Hepatocyte (in vitro differentiated cells): ENCODE measurements around the gene TNNI3K. TPM values are rescaled to one million over a fixed set of nuclear protein-coding genes. Genes with fewer than 3 reads are reported as not detected.

ENCODE experiments used
- DNase-seq: peaks from one replicate; pipeline ENCODE4 v3.0.0-alpha.2; 2016; ENCODE audit warnings: low spot score
- H2AFZ ChIP-seq: fragments of 200-600 bp; sonication (generic); 2 replicates; pipeline ENCODE4 v1.6.0; 2016; ENCODE audit warnings: antibody characterized with exemption, mild to moderate bottlenecking
- H3K27ac ChIP-seq: fragments of 200-600 bp; sonication (generic); 2 replicates; pipeline ENCODE4 v1.5.1; 2016; ENCODE audit warnings: mild to moderate bottlenecking
- H3K27me3 ChIP-seq: fragments of 200-600 bp; sonication (generic); 2 replicates; pipeline ENCODE4 v1.6.1; 2016
- H3K36me3 ChIP-seq: fragments of 200-600 bp; sonication (generic); replicated peaks from 2 replicates; pipeline ENCODE4 v1.5.1; 2016; ENCODE audit warnings: low read depth; ENCODE audit not compliant: insufficient read depth
- H3K4me1 ChIP-seq: fragments of 200-600 bp; sonication (generic); 2 replicates; pipeline ENCODE4 v1.5.1; 2016; ENCODE audit warnings: mild to moderate bottlenecking, moderate library complexity; ENCODE audit not compliant: insufficient read depth
- H3K4me2 ChIP-seq: fragments of 200-600 bp; sonication (generic); 2 replicates; pipeline ENCODE4 v1.6.0; 2016
- H3K4me3 ChIP-seq: fragments of 200-600 bp; sonication (generic); 2 replicates; pipeline ENCODE4 v1.5.1; 2016; ENCODE audit warnings: mild to moderate bottlenecking
- H3K79me2 ChIP-seq: fragments of 200-600 bp; sonication (generic); 2 replicates; pipeline ENCODE4 v1.6.0; 2017; ENCODE audit warnings: mild to moderate bottlenecking
- H3K9me2 ChIP-seq: fragments of 200-600 bp; sonication (generic); replicated peaks from 2 replicates; pipeline ENCODE4 v1.6.0; 2017; ENCODE audit warnings: mild to moderate bottlenecking; ENCODE audit not compliant: insufficient read depth
- H3K9me3 ChIP-seq: fragments of 200-600 bp; sonication (generic); 2 replicates; pipeline ENCODE4 v1.5.1; 2016; ENCODE audit warnings: low read depth, mild to moderate bottlenecking
- H4K20me1 ChIP-seq: fragments of 200-600 bp; sonication (generic); 2 replicates; pipeline ENCODE4 v1.6.0; 2016; ENCODE audit warnings: mild to moderate bottlenecking; ENCODE audit not compliant: insufficient read depth, poor library complexity, severe bottlenecking
- CTCF ChIP-seq: fragments of 200-600 bp; sonication (generic); IDR thresholded peaks from 2 replicates; pipeline ENCODE4 v1.5.1; 2016; ENCODE audit warnings: antibody characterized with exemption, mild to moderate bottlenecking; ENCODE audit not compliant: poor library complexity
- EZH2 ChIP-seq: fragments of 200-600 bp; sonication (generic); IDR thresholded peaks from 2 replicates; pipeline ENCODE4 v1.6.1; 2016; ENCODE audit warnings: antibody characterized with exemption, mild to moderate bottlenecking, borderline replicate concordance
- EZH2phosphoT487 ChIP-seq: fragments of 200-600 bp; sonication (generic); IDR thresholded peaks from one replicate; pipeline ENCODE4 v1.6.1; 2018; ENCODE audit warnings: antibody characterized with exemption, mild to moderate bottlenecking, low read depth, moderate library complexity; ENCODE audit not compliant: unreplicated experiment, severe bottlenecking
- WGBS: methylation state at CpG from one replicate; pipeline ENCODE4 v1.1.6; 2016; ENCODE audit warnings: low lambda C conversion rate; ENCODE audit errors: missing lambda C conversion rate; 5-methylcytosine and 5-hydroxymethylcytosine counted together
- polyA plus RNA-seq: library from polyadenylated mRNA; unstranded; fragments of >200 nt; fragmentation: Nextera tagmentation; extraction: Ambion mirVana; gene quantifications from 2 replicates; pipeline ENCODE4 v1.2.1, GENCODE V29; 2016
- total RNA-seq: library from RNA; depleted of rRNA; stranded (reverse); fragments of >200 nt; gene quantifications from 2 replicates; pipeline ENCODE4 v1.2.3, GENCODE V29; 2014

TNNI3K gene
- total and polyA plus RNA-seq, 2 experiments from 2014 or later = not detected

- DNase-seq = no peak
- no peak overlapping the region for H3K27ac ChIP-seq
- H3K4me2 ChIP-seq = no peak overlapping the region
- H3K27me3 ChIP-seq = no peaks in the 10 kb centered on the region
- no peak overlapping the region for H2AFZ ChIP-seq
- TF ChIP-seq EZH2phosphoT487 (no peak), CTCF (no peak), EZH2 (no peak)
- H3K4me3 ChIP-seq = no peak overlapping the region
- H3K36me3 ChIP-seq = no peaks in the 10 kb centered on the region
- H3K79me2 ChIP-seq = no peaks in the 10 kb centered on the region
- no peaks in the 10 kb centered on the region for H3K9me2 ChIP-seq
- no peaks in the 10 kb centered on the region for H3K4me1 ChIP-seq
- H4K20me1 ChIP-seq = no peaks in the 10 kb centered on the region
- WGBS = 63% methylated on average over 2 of the region's 2 CpGs
- H3K9me3 ChIP-seq = no peaks in the 10 kb centered on the region
Observed at GRCh38 chr1:74316302-74316701, 81.1 kb downstream of the TNNI3K start.

GRCh38 chr1:74317663-74318062, 82.5 kb downstream of the TNNI3K start:
- Histone ChIP-seq H3K9me3 (no peaks in the 10 kb centered on the region), H3K4me1 (no peaks in the 10 kb centered on the region), H3K79me2 (no peaks in the 10 kb centered on the region), H3K4me3 (no peak overlapping the region), H3K4me2 (no peak overlapping the region), H2AFZ (no peak overlapping the region), H3K27me3 (no peaks in the 10 kb centered on the region), H3K36me3 (no peaks in the 10 kb centered on the region), H4K20me1 (no peaks in the 10 kb centered on the region), H3K9me2 (no peaks in the 10 kb centered on the region), H3K27ac (no peak overlapping the region)
- 99% methylated on average over 3 of the region's 3 CpGs for WGBS
- DNase-seq = no peak
- TF ChIP-seq EZH2phosphoT487 = no peak
- TF ChIP-seq EZH2 = no peak
- no peak for TF ChIP-seq CTCF

DNA sequence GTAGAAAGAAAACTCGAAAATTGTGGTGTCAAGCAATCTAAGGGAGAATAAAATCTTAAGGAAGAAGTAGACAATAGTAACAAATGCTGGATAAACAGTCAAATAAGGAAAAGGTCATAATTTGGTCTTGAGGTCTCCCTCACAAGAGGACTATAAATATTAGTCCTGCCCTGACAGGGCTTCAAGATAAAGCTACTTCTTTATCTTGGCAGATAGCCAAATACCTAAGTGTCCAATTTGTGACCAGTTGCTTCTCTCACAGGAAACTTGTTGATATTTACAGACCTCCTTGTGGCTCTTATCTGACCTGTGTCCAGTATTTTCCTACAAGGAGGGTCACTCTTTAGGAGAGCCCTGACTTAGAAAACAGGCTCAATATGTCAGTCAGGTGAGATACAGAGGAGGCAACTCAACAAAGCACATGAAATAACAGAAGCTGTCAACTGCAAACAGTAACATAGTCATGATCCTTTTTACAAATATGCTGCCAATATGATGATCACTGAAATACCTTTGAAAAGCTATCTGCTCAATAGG, 88.8 kb downstream of the TNNI3K start:
- no peaks in the 10 kb centered on the region for H3K27me3 ChIP-seq
- no peak for DNase-seq
- H4K20me1 ChIP-seq = no peaks in the 10 kb centered on the region
- H3K36me3 ChIP-seq = no peaks in the 10 kb centered on the region
- no peak overlapping the region for H3K4me2 ChIP-seq
- H3K4me3 ChIP-seq = no peak overlapping the region
- H3K27ac ChIP-seq = no peak overlapping the region
- H3K79me2 ChIP-seq = no peaks in the 10 kb centered on the region
- H3K9me2 ChIP-seq = no peaks in the 10 kb centered on the region
- no peaks in the 10 kb centered on the region for H3K4me1 ChIP-seq
- H3K9me3 ChIP-seq = no peaks in the 10 kb centered on the region
- no peak for TF ChIP-seq EZH2phosphoT487
- TF ChIP-seq EZH2 = no peak
- no peak for TF ChIP-seq CTCF
- 72% methylated on average over 1 of the region's 1 CpG for WGBS
- H2AFZ ChIP-seq = no peak overlapping the region
